SH-SY5Y (cell line): ENCODE data around the gene SLC6A12.

Source experiments
- GATA2 ChIP-seq: IDR thresholded peaks from 2 replicates; pipeline ENCODE4 v1.6.1; 2011; ENCODE audit warnings: mild to moderate bottlenecking, low read depth, low read length
- GATA3 ChIP-seq: IDR thresholded peaks from 2 replicates; pipeline ENCODE4 v1.6.1; 2011; ENCODE audit warnings: low read depth, mild to moderate bottlenecking, low read length, moderate library complexity

SLC6A12 gene

GRCh38 chr12:145369-145960, 68.5 kb downstream of the SLC6A12 start:
- TF ChIP-seq GATA2: no peak
- no peak for TF ChIP-seq GATA3

- TF ChIP-seq GATA2: no peak
- no peak for TF ChIP-seq GATA3
Observed at GRCh38 chr12:144650-145284, 69.2 kb downstream of the SLC6A12 start.

- TF ChIP-seq GATA3 (no peak), GATA2 (no peak)
Observed at GRCh38 chr12:143964-144649, 69.8 kb downstream of the SLC6A12 start.

GRCh38 chr12:140162-140561, 73.8 kb downstream of the SLC6A12 start:
- TF ChIP-seq GATA3 (no peak), GATA2 (no peak)
